ENCODE results near the gene FHIP2A.
"Not testable (repeated sequence)": the region's sequence is repeated elsewhere in the genome, so short reads cannot be mapped to it uniquely, and the experiment has no call there.

The FHIP2A gene, protein sequence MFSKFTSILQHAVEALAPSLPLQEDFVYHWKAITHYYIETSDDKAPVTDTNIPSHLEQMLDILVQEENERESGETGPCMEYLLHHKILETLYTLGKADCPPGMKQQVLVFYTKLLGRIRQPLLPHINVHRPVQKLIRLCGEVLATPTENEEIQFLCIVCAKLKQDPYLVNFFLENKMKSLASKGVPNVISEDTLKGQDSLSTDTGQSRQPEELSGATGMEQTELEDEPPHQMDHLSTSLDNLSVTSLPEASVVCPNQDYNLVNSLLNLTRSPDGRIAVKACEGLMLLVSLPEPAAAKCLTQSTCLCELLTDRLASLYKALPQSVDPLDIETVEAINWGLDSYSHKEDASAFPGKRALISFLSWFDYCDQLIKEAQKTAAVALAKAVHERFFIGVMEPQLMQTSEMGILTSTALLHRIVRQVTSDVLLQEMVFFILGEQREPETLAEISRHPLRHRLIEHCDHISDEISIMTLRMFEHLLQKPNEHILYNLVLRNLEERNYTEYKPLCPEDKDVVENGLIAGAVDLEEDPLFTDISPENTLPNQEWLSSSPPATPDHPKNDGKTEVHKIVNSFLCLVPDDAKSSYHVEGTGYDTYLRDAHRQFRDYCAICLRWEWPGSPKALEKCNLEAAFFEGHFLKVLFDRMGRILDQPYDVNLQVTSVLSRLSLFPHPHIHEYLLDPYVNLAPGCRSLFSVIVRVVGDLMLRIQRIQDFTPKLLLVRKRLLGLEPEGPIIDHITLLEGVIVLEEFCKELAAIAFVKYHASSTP

DNA sequence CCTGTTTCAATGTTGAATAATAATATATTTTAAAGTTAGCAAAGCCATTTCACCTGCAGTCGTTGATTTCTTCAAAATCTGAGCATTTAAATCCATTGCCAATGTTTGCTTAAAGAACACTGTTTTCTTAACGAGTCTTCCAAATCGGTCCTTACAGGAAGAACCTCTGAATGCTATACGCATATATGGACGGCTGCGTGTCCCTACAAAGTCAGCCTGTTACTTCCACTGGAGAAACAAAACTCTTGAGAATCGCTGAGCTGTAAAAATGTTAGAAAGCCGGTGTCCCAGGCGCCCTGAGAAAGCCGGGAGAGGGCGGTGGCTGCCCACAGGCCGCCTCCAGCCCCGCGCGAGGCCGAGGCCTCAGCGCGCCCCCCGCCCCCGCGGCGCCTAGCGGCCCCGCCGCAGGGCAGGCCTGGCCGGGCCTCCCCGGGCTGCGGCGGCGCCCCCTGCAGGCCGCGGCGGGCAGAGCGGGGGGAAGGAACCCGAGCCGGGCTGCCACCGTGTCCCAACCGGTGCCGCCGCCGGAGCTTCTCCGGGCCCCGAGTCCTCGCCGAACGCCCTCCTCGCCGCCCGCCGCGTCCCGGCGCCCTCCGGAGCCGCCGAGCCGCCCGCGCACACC lies at the start of gene FHIP2A:
Gene FHIP2A, plus strand, starts transcription at position 488 of the 622 bp plus-strand sequence. CDS start 299 bp downstream, outside the sequence.
- Mint-ChIP-seq H3K9me3 (peaks cover 9% of the 10 kb centered on the region), H3K36me3 (ENCODE audit: low read depth) (peaks cover 28% of the 10 kb centered on the region), H3K4me1 (peaks cover 21% of the 10 kb centered on the region), H3K4me3 (peak within 1 kb of the TSS; percentile 95), H3K27me3 (ENCODE audit: low read depth, poor library complexity) (peaks cover 14% of the 10 kb centered on the region), H3K27ac (peak within 1 kb of the TSS; percentile 97)
- peak; percentile 84 for DNase-seq
- TF ChIP-seq, protein P1, sequence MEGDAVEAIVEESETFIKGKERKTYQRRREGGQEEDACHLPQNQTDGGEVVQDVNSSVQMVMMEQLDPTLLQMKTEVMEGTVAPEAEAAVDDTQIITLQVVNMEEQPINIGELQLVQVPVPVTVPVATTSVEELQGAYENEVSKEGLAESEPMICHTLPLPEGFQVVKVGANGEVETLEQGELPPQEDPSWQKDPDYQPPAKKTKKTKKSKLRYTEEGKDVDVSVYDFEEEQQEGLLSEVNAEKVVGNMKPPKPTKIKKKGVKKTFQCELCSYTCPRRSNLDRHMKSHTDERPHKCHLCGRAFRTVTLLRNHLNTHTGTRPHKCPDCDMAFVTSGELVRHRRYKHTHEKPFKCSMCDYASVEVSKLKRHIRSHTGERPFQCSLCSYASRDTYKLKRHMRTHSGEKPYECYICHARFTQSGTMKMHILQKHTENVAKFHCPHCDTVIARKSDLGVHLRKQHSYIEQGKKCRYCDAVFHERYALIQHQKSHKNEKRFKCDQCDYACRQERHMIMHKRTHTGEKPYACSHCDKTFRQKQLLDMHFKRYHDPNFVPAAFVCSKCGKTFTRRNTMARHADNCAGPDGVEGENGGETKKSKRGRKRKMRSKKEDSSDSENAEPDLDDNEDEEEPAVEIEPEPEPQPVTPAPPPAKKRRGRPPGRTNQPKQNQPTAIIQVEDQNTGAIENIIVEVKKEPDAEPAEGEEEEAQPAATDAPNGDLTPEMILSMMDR (IDR thresholded peaks at IDR 0.05): no peak

DNA sequence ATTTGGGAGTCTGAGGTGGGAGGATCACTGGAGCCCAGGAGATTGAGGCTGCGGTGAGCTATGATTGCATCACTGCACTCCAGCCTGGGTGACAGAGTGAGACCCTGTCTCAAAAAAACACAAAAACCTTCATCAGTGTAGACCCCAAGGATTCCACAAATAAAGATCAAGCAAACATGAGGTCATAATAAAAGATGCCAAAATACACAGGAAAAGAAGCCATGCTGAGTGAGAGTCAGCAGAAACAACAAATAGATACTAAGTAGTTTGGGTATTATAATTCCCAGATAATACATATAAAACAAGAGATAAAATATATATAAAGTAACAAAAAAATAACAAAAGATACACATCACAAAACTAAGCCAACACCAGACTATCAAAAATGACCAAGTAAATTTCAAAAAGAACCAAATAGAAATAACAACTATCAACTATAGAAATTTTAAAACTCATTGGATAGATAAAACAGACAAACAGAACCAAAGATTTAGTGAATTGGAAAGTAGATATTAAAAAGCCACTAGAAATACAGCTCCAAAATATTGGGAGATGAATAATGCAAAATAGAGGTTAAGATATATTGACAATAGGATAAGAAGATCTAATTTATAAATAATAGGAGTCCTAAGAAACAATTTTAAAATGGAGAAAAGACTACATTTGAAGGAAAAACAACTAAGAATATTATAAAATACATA lies 48.9 kb upstream of the FHIP2A start:
- H3K4me3 Mint-ChIP-seq: no peak overlapping the region
- H3K27me3 Mint-ChIP-seq (ENCODE audit: low read depth, poor library complexity): peaks cover 70% of the 10 kb centered on the region
- no peak overlapping the region for H3K27ac Mint-ChIP-seq
- no peaks in the 10 kb centered on the region for H3K9me3 Mint-ChIP-seq
- DNase-seq: no peak
- H3K36me3 Mint-ChIP-seq (ENCODE audit: low read depth): no peaks in the 10 kb centered on the region
- H3K4me1 Mint-ChIP-seq: no peaks in the 10 kb centered on the region
- TF ChIP-seq, protein P1 (IDR thresholded peaks at IDR 0.05): no peak

DNA sequence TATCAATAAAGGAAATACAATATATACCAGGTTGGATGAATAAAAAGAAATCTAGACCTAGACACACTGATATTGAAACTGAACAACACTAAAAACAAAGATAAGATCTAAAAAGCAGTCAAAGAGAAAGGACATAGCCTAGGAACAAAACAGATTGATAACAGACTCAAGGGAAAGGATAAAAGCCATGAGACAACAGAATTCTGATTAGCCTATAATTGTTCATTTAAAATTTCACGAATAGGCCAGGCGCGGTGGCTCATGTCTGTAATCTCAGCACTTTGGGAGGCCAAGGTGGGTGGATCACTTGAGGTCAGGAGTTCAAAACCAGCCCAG lies 48.4 kb upstream of the FHIP2A start:
- Mint-ChIP-seq H3K4me3 (no peak overlapping the region), H3K27me3 (ENCODE audit: low read depth, poor library complexity) (peaks cover 73% of the 10 kb centered on the region), H3K4me1 (no peaks in the 10 kb centered on the region), H3K27ac (no peak overlapping the region), H3K9me3 (no peaks in the 10 kb centered on the region), H3K36me3 (ENCODE audit: low read depth) (no peaks in the 10 kb centered on the region)
- TF ChIP-seq, protein P1 (IDR thresholded peaks at IDR 0.05): no peak
- no peak for DNase-seq

DNA sequence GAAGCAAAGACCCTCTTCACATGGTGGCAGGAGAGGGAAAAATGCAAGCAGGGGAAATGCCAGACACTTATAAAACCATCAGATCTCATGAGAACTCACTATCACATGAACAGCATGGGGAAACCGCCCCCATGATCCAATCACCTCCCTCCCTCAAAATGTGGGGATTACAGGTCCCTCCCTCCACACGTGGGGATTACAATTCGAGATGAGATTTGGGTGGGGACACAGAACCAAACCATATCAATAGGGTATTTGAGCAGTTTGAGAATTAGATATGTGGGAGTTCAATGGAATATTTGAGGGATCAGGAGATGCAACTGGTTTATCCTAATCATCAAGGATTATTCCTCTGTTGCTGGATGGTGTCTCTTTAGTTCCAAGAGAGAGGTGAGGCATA lies 46.5 kb upstream of the FHIP2A start:
- not testable (repeated sequence) for H3K4me3 Mint-ChIP-seq; DNase-seq; H3K9me3 Mint-ChIP-seq; H3K27ac Mint-ChIP-seq; H3K36me3 Mint-ChIP-seq (ENCODE audit: low read depth); H3K4me1 Mint-ChIP-seq
- peaks cover 56% of the 10 kb centered on the region for H3K27me3 Mint-ChIP-seq (ENCODE audit: low read depth, poor library complexity)

DNA sequence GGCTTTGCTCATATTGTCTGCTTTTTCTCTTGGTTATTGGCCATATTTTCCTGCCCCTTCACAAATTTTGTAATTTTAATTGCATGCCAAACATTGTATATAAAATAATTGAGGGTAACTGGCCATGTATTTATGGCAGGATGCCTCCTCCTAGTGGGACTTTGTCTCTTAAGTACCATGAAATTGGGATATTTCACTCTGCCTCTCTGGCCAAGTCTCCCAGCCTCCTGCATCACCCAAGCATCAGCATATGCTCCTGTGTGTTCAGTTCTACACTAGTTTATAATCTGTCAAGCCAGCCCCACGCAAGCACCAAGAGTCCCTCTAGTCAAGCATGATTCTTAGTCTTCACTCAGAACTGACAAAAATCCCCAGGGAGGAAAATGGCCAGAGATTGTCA lies 44.2 kb upstream of the FHIP2A start:
- Mint-ChIP-seq H3K27me3 (ENCODE audit: low read depth, poor library complexity) (peaks cover 39% of the 10 kb centered on the region), H3K9me3 (no peaks in the 10 kb centered on the region), H3K27ac (no peak overlapping the region), H3K36me3 (ENCODE audit: low read depth) (no peaks in the 10 kb centered on the region), H3K4me3 (no peak overlapping the region), H3K4me1 (peaks cover 5% of the 10 kb centered on the region)
- no peak for DNase-seq
- TF ChIP-seq, protein P1 (IDR thresholded peaks at IDR 0.05): no peak
